Suppressor macrophage (primary cell): Measurements from ENCODE around the gene ACSM5.

ENCODE experiments used
- DNase-seq, 4 experiments: peaks; one replicate each; pipeline ENCODE4 v3.0.0-alpha.2; 2020 to 2022
- total RNA-seq, 17 experiments: gene quantifications; one replicate each; lab custom pipeline; 2026; ENCODE audit warnings: mixed read lengths in 6 of 17, inconsistent platforms in 3 of 17; lab: John Stamatoyannopoulos, UW

Gene ACSM5, protein sequence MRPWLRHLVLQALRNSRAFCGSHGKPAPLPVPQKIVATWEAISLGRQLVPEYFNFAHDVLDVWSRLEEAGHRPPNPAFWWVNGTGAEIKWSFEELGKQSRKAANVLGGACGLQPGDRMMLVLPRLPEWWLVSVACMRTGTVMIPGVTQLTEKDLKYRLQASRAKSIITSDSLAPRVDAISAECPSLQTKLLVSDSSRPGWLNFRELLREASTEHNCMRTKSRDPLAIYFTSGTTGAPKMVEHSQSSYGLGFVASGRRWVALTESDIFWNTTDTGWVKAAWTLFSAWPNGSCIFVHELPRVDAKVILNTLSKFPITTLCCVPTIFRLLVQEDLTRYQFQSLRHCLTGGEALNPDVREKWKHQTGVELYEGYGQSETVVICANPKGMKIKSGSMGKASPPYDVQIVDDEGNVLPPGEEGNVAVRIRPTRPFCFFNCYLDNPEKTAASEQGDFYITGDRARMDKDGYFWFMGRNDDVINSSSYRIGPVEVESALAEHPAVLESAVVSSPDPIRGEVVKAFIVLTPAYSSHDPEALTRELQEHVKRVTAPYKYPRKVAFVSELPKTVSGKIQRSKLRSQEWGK
- total RNA-seq, result 1.6 to 5.2 (median 2.5) reads per million in 17 experiments

DNA sequence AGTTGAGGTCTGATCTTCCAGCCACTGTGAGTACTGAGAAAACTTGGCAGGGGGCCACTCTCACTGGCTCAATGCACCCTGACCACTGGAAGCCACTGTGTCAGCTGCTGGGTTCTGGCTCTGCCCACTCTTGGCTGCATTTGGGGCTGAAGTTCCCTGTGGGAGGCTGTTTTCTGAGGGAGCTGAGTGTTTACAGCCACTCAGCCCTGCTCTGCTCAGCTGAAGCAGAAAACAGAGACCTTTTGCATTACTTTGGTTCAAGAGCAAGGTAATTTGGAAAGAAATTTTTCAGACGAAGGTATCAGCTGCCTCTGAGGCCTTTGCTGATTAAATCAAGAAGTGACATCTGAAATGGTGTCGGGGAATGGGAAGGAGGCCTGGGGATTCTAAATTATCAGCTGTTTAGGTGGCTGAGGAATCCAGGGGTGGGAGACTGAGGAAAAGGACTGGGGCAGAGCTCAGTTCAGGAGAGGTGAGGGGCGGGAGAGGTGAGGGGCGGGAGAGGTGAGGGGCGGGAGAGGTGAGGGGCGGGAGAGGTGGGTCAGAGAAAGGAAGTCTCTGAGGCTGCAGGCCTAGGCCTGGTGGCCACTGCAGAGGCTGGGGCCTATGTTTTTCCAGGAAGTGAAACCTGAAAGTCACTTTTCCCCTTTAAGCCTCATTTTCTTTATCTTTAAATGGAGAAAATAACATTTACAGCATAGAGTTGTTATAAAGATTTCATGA, at the start of gene ACSM5:
Gene ACSM5, plus strand, starts transcription at position 137 of the 723 bp plus-strand sequence. CDS start 1,951 bp downstream, outside the sequence.
- peak; percentile 38 to 67 (median 59) for DNase-seq

DNA sequence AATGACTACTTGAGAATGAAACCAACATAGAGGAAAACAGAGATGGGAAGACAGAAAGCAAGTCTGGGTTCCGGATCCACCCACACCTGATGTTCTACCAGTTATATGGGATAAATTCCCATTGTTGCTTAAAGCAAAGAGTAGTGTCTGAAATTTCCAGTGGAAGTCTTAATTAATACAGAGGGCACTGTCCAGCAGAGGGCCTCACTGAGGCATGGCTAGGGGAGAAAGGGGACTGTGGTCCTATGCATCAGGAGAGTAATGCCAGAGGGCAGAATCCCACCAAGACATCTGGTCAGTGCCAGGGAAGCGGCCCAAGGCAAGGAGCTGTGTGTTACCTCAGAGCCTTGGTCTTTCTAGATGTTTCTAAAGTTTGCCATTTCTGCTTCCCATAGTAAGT, 49.3 kb upstream of the ACSM5 start:
- peak in 2 of 4 experiments; percentile 14 to 18 for DNase-seq

DNA sequence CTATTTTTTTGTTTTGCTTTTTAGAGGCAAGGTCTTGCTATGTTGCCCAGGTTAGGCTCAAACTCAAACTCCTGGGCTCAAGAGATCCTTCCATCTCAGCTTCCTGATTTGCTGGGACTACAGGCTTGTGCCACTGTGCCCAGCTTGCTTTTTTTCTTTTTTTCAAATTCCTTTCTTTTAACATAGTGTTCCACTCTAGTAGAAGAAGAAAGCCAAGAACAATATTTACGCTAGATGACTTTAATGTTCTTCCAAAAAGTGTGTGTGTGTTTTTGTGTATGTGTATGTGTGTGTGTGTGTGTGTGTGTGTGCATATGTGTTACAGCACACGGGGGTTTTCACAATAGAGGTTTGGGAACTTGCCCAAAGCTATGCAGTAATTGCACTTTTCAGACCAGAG, 46.1 kb upstream of the ACSM5 start:
- no peak for DNase-seq

DNA sequence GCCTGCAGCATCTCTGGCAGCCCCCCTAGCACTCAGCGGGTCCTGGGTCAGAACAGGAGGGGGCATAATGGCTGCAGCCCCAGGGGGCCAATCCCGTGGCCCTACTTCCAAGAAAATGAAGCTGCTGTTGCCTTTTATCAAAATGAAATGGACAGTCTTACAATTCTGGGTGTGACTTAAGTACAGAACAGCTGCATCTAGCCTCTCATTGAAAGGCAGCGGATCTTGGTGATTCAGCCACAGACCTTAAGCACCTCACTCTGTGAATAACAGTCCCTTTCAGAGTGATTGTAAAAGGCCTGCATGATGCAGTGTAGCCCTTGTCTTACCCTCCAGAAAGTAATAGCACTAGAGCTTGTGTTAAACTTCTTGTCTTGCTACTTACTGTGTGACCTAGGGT, 45.3 kb upstream of the ACSM5 start:
- DNase-seq, result no peak

DNA sequence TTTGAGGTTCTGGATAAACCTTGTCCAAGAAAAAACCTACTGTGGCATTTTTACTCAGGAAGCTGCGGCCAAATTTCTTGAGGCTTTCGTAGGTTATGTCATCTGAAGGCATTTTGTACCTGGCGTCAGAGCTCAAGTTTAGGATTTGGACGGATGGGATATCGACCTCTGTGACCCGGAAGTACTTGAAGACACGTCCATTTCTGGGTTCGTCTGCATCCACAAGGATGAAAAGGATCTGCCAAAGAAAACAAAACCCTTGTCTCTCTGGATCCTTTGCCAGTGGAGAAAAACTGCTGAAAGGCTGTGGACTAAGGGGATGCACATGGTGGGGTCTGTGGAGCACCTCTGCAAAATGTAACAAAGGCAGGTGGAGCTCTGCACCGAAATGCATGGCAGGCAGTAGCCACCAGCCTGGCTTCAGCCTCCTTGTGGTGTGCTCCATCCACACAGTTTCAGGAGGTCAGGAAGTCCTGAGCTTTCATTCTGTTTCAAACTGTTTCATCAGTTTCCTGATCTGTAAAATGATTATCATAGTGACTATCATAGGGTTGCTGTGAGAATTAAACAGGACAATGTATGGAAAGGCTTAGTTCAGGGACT, 39.8 kb upstream of the ACSM5 start:
- no peak for DNase-seq

DNA sequence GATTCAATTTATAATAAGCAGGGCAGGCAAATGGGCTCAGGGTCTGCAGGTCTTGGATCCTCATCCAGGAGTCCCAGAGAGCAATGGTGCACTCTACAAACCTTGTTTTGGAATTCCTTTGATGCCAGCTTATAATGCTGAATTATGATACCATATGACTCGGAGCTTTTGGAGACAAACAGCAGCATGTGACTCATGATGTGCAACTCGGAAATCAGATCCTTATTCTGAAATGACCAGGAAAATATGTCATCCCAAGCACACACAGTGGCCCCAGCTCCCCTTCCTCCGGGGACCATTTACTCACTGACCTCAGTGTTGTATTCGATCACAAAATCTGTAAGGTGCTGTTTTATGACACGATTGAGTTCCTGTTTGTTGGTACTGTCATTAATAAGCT, 36.6 kb upstream of the ACSM5 start:
- no peak for DNase-seq

DNA sequence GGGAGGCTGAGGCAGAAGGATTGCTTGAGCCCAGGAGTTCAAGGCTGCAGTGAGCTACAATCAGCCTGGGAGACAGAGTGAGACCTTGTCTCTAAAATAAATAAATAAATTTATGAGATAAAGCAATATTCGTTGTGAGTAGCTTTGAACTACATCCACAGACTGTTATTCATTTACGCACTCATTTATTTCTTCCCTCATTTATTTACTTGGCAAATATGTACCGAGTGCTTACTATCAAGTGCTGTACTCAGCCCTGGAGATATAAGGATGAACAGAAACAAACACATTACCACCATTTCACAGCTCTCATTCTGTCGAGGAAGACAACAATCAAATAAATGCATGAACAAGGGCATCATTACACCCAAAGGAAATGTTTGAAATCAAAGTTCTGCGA, 32.2 kb upstream of the ACSM5 start:
- DNase-seq, result no peak

DNA sequence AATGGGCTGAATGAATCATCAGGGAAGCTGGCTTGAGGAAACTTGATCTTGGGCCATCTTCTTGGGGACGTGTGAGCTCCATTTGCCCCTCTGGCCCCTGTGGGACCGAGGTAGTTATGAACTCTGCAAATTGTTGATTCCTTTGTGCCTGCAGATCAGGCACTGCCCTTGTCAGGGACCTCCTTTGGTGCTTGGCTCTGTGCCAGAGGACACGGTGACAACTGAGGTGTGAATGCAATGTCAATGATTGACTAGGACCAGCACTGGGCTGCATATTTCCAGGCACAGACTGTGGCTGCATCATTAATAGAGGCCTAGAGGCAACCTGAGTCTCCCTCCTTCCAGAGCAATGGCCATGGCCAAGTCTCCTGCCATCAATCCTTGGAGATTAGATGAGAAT, 28.6 kb upstream of the ACSM5 start:
- DNase-seq, result no peak

DNA sequence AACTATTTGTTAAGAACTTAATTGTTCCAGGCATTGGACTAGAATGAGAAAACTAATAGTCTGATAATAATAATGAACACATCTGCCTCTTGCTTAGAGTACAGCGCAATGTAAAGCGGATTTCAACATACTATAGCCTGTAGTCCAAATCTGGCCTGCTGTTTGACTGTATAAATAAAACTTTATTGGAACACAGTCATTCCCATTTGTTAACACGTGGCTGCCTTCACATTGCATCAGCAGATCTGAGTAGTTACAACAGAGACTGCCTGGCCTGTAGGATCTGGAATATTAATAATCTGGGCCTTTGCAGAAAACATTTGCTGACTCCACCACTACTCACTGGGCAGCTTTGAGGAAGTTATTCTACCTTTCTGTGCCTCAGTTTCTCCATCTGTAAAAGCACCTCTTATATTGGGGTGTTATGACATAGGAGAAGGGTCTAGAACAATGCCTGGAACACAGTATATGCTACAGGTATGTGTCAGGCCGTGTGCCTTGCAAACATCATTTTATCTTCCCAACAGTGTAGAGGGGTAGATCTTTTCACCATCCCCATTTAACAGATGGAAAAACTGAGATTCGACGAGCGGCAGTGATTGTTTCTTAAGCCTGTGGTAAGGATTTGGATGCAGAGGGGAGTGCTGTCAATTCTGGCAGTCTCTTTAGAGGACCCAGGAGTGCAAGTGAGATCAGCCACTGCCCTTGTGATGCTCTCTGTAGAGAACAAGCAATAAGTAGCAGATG, 27.0 kb upstream of the ACSM5 start:
- no peak for DNase-seq

DNA sequence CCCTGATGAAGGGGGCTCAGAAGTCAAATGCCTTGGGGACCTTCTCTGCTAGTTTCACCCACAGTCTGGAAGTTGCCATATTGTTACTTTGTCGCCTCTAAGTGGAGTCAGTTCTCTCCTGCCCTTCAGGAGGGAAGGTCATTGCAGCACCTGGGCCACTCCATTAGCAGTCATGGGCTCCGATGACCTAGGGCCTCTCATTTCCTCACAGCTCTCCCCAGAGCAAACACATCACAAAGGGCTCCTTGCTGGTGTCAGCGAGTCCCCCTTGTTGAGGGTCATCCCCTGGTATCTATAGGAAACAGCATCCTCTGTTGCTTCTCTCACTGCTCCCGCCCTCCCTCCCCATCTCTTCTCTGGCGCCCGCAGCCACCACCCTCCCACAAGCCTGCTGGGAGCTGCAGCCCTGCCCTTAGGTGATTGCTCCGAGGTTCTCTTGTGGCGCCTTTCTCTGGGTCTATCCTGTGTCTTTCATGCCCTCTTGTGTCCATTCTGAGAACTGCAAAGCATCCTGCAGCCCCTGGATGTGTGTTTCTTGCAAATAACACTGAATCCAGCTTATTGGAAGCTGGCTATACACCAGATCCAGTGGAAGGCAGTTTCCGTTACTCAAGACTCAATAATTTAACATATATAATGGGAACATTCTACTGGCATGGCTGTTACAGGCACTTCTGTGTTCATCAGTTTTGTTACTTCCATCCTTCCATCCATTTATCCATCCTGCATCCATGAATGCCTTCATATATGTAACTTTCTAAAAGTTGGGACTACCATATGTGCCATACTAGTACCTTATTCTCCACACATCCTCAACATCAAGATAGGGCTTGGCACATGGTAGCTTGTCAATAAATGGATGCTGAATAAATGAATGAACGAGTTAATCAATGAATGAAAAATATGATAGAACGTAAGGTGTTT, 26.0 kb upstream of the ACSM5 start:
- DNase-seq, result peak; percentile 60 to 73 (median 67)

DNA sequence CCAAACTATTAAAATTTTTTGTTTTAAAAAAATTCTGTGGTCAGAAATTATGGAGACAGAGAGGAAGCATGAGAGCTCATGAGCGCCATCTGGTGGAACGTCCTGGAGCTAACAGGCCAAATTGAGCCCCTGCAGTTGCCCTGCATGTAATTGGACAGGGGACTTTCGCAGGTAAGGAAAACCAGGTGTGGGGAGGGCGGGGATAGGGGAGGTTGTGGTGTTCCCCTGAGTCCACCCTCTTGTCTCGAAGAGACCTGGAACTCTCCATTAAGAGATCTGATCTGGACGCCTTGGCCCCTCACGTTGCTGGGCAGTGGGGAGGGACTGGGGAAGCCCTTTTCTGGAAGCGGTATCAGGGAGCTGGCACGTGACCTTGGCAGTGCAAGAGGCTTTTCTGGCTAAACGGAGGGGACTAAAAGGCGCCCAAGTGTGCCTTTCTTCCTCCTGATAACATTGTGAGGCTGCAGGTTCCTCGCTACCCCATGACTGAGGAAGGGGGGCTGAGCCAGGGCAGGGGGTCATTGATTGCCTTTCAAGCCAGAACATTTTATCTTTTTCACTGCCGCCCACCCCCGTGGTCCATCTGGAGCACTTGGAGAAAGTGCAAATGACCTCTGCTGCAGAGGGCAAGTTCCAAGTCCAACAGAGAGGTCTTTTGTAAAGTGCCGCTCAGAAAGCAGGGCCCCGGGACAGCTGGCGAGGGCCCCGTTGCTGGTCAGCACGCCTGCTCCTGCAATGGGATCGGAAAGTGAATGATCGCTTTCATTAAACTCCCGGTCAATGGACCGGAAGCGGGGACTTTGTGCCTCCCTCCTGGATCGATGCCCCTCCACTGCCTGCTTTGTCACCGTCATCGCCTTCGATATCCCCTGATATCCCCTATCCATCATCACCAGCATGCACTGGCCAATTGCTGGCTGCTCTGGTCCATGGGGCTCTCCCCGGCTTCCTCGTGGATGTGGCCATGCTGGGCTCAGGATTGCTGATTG, 23.2 kb upstream of the ACSM5 start:
- peak; percentile 64 to 83 (median 77) for DNase-seq

DNA sequence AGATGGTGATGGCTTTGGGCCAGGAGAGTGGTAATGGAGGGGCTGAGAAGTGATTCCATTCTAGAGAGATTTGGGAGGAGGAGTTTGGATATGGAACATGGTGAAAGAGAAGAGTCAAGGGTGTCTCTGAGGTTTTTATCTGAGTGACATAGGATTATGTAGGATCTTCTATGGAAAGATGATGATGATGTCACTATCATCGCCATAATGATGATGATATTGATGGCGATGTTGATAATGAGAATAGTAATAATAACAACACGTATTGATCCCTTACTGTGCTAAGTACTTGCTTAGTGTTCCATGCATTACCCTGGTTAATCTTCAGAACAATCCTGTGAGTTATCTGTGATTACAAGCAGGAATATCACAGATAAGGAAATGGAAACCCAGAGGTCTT, 21.4 kb upstream of the ACSM5 start:
- DNase-seq, result no peak

DNA sequence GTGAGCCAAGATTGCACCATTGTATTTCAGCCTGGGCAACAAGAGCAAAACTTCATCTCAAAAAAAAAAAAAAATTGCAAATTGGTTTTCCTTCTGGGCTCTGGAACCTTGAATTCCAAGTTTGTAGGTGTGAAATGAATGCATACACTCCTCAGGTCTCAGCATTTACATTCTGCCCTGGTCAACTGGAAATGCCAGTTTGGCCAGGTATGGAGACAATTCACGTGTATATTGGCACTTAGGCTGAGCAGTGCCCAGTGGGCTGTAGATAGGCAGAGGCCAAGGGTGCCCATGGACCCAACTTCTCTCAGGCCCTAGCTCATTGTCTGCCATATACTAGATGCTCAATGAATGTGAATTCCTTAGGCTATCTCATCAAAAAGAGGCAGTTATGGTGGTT, 20.5 kb upstream of the ACSM5 start:
- no peak for DNase-seq

DNA sequence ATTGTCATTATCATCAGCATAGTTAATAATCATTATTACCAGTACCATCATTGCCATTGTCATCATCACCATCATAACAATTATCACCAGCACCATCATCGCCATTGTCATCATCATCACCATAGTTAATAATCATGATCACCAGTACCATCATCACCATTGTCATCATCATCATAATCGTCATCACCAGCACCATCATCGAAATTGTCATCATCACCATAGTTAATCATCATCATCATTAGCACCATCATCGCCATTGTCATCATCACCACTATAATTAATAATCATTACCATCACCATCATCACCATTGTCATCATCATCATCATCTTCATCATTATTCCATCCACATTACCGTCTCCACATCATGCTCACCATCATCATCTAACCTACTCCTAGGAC, 18.3 kb upstream of the ACSM5 start:
- DNase-seq, result no peak

DNA sequence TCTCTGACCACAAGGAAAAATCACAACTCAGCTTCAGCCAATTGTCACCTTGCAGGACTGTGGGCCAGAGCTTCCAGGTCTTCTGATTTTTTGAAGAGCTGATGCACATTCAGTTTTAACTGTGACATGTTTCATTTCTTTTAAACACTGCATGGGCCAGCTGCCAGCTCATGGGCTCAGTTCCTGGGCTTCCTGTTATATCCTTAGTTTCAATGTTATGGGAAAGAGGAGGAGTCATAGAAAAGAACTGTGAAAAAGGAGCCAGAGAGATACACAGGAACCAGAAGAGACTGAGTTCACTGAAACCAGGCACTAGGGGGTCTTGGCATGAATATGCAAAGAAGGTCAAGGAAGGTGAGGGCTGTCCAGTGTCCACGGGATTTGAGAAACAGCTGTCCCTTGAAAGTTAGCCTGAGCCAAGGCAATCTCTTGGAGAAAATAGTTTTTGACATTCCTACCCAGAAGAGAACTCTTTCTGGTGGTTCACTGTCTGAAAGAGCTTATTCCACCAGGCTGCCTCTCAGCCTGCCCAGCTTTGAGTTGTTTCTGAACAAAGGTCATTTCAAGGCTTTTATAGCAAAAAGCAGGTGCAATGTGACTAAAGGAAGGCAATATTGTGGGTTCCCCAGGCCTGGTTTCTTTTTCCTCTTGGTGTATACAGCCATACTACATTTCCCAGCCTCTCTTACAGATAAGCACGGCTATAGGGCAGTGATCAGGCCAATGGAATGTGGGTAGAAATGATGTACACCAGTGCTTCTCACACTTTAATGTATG, 15.3 kb upstream of the ACSM5 start:
- DNase-seq, result no peak

DNA sequence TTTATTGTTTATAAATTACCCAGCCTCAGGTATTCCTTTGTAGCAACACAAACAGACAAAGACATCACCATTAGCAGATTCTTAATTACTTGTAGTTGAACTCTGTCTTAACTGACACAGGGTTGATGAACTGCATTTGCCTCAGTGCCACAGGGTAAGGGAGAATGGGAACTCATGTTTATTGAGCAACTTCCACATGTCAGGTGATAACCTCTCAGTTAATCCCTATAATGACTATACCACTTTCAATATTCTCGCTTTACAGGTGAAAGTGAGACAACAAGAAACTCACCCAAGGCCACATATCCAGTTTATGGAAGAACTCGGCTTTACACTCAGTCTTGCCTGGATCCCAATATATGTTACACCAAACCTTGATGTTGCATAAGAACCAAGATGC, 13.4 kb upstream of the ACSM5 start:
- no peak for DNase-seq

DNA sequence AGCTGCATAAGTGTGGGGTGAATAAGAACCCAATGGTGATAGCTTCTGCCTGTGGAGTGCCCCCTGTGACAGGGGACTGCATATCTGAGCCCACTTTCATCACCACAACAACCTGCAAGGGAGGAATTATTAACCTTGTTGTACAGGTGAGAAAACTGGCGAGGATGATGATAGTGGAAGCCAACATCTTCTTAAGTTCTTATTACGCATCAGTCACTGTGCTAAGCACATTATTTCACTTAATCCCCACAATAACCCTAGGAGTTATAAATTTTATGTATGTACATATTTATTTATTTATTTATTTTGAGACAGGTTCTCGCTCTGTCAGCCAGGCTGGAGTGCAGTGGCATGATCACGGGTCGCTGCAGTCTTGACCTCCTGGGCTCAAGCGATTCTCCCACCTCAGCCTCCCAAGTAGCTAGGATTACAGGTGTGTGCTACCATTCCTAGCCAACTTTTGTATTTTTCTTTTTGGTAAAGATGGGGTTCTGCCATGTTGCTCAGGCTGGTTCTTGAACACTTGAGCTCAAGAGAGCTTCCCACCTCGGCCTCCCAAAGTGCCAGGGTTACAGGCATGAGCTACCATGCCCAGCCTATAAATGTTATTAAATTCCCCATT, 12.4 kb upstream of the ACSM5 start:
- no peak for DNase-seq

DNA sequence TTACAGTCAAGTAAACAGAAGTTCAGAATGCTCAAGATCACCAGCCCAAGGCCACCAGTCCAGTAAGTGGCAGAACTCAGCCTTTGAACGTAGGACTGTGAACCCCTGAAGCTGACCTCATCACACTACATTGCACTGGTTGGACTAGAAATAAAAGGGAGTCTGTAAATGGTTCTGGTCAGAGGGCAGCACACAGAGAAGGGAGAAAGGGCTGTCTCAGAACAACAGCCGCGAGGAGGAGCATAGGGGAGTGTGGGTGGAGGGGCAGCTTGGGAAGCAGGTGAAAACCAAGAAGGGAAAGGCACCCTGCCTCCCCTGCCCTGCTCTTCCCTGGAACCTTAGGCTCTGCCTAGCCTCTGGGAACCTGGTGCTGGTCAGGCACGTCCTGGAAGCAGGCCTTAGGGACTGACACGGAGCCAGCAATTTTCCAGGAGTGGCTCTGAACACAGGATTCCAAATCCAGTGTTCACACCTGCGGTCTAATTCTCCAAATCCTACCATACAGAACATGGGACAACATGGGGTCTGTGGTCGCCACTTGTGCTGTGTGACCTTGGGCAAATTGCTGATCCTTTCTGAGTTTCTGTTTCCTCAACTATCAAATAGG, 11.8 kb upstream of the ACSM5 start:
- DNase-seq, result no peak
